ENCODE data around the gene CTNND1. TPM values are rescaled to one million over a fixed set of nuclear protein-coding genes. Genes with fewer than 3 reads are reported as not detected.

Gene CTNND1
- total RNA-seq, 3 donors from 2014 or later: 4.9 to 6.3 (median 5.4) TPM

DNA sequence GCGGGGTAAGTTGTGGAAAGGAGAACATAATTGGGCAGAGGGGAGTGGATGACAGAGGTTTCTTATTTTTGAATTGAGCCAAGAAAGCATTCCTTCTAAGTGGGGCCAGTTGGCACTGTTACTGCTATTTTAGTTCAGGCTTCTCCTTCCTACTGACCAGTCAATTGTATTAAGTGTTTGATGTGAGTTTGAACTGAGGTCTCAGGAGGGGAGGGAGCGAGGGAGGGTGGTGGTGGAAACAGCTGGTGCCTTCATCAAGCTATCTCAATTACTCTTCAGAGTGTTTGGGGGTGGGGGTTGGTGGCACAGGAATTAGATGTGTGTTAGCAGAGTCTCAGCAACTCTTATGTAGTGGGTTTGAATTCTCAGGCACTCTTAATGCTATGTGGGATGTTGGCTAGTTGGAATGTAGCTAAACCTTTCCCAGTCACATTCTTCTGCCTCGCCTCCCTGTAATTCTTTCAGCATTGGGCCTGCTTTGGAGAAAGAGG lies 14.5 kb downstream of the CTNND1 start:
- DNase-seq (no peak), ATAC-seq (no peak)
- Mint-ChIP-seq H3K4me3 (no peak overlapping the region), H3K4me1 (ENCODE audit: low read depth) (peaks cover 9% of the 10 kb centered on the region), H3K27me3 (ENCODE audit: low read depth) (no peaks in the 10 kb centered on the region), H3K9me3 (no peaks in the 10 kb centered on the region), H3K36me3 (ENCODE audit: insufficient read depth) (no peaks in the 10 kb centered on the region)

DNA sequence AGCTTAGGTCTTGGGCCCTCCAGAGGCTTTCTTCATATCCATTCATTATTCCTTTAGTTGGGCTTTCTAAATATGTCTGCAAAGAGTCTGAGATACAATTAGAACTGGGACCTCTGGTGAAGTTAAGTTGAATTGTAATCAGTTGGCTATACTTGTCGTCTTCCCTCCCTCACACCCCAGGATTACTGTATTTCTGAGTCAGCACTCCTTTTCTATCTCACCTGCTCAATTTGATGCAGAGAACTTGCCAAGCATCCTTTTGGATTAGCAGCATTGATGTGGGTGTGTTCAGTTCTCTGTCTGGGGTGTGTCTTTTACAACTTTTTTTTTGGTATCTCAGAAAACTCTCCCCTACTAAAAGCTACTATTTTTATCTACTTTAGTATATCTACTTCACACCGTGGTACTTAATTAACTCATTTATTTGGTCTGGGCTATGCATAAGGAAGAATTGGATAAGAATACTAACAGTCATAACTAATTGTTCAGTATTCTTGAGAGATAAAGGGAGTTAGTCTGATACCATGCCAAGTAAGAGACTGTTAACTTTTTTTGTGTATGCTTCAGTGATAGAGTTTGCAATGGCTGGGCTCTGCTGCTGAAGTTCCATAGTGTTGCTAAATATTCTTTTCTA lies 15.1 kb downstream of the CTNND1 start:
- Mint-ChIP-seq H3K4me3 (no peak overlapping the region), H3K36me3 (ENCODE audit: insufficient read depth) (peaks cover under 1% of the 10 kb centered on the region), H3K4me1 (ENCODE audit: low read depth) (peaks cover 13% of the 10 kb centered on the region), H3K27me3 (ENCODE audit: low read depth) (no peaks in the 10 kb centered on the region), H3K9me3 (no peaks in the 10 kb centered on the region)
- no peak for ATAC-seq
- DNase-seq: no peak

DNA sequence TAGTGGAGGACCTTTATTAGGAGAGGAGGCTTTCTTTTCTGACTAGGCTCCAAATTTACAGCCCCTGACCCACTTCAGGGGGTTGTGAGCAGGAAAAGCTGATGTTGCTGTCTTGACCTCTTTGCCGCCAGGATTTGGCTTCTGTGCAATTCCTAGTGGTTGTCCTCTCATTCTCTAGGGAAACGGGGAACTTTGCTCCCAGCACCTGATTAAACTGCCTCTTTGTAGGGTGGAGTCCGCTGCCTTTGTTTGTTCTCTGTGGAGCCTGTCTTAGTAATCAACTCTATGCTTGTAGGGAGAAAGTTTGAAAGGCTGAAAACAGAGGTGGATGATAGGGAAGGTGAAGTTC lies 16.3 kb downstream of the CTNND1 start:
- peaks cover 1% of the 10 kb centered on the region for H3K36me3 Mint-ChIP-seq (ENCODE audit: insufficient read depth)
- peaks cover 14% of the 10 kb centered on the region for H3K4me1 Mint-ChIP-seq (ENCODE audit: low read depth)
- H3K9me3 Mint-ChIP-seq: no peaks in the 10 kb centered on the region
- H3K27me3 Mint-ChIP-seq (ENCODE audit: low read depth): no peaks in the 10 kb centered on the region
- H3K4me3 Mint-ChIP-seq: no peak overlapping the region
- DNase-seq (no peak), ATAC-seq (no peak)

GRCh38 chr11:57778318-57779037 lies 16.9 kb downstream of the CTNND1 start:
- DNase-seq: no peak
- no peak for ATAC-seq
- no peaks in the 10 kb centered on the region for H3K27me3 Mint-ChIP-seq (ENCODE audit: low read depth)
- H3K4me3 Mint-ChIP-seq: no peak overlapping the region
- peaks cover 1% of the 10 kb centered on the region for H3K36me3 Mint-ChIP-seq (ENCODE audit: insufficient read depth)
- peaks cover 14% of the 10 kb centered on the region for H3K4me1 Mint-ChIP-seq (ENCODE audit: low read depth)
- no peaks in the 10 kb centered on the region for H3K9me3 Mint-ChIP-seq

DNA sequence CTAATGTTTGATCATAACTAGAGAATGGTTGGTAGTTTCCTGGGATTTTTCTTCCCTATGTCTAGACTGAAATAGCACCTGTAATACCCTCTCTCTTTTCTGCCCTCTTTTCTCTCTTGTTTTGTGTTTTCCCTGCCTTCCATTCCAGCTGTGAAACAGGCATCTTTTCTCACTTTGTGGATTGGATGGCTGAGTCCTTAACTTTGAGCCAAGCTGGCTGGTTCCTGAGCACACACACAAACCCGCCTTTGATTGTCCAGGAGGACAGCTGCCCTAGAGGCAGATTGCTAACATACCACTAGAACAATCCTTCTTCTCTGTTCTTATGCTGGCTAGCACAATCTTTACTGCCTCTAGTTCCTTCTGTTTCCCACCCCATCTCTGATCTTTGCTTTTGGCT lies 17.7 kb downstream of the CTNND1 start:
- Mint-ChIP-seq H3K27me3 (ENCODE audit: low read depth) (no peaks in the 10 kb centered on the region), H3K4me1 (ENCODE audit: low read depth) (peaks cover 14% of the 10 kb centered on the region), H3K36me3 (ENCODE audit: insufficient read depth) (peaks cover 1% of the 10 kb centered on the region), H3K9me3 (no peaks in the 10 kb centered on the region), H3K4me3 (no peak overlapping the region)
- DNase-seq: no peak
- no peak for ATAC-seq

DNA sequence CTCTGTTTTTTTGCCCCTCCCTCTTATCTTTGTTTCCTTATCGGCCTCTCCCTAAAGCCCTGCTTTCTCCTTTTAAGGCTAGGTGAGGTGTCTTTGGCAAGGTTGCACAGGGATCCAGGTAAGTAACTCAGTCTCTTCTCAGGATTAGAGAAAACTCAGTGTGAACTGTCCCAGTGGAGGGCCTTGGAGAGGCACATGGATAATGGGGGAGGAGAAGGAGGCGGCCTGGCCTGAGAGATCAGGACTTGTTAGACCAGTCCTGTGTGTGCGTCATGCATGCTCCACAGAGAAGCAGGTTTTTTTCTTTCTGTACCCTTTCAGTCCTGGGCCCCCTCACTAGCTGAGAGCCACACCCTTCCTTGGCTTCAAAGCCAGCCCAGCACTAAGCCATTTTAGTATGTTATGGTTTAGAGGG lies 19.9 kb downstream of the CTNND1 start:
- Mint-ChIP-seq H3K4me3 (no peak overlapping the region), H3K27me3 (ENCODE audit: low read depth) (no peaks in the 10 kb centered on the region)
- ATAC-seq: no peak

DNA sequence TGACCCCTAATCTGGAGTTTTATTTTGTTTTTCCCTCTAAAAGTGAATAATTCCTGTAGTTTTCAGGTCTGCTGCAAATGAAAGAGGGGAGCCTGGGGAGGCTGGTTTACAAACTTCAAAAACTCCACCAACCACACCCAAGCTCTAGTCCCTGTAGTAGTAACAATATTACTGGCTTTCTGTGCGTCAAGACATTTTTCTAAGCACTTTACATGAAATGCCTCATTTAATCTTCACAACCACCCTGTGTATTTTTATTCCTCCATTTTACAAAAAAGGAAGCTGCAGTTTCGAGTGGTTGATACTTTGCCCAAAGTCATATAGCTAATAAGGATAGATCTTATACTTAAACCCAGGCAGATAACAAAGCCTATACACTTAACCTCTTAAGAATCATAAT lies 23.5 kb downstream of the CTNND1 start:
- Mint-ChIP-seq H3K27me3 (ENCODE audit: low read depth) (no peaks in the 10 kb centered on the region), H3K4me3 (no peak overlapping the region), H3K4me1 (ENCODE audit: low read depth) (peaks cover 5% of the 10 kb centered on the region), H3K36me3 (ENCODE audit: insufficient read depth) (peaks cover 1% of the 10 kb centered on the region), H3K9me3 (no peaks in the 10 kb centered on the region)
- ATAC-seq: no peak
- no peak for DNase-seq

More for the DNA sequence above, 19.9 kb downstream of the CTNND1 start:
- Mint-ChIP-seq H3K36me3 (ENCODE audit: insufficient read depth) (peaks cover 1% of the 10 kb centered on the region), H3K4me1 (ENCODE audit: low read depth) (peaks cover 11% of the 10 kb centered on the region), H3K9me3 (no peaks in the 10 kb centered on the region)
- DNase-seq: no peak

GRCh38 chr11:57786436-57786835 lies 24.8 kb downstream of the CTNND1 start:
- DNase-seq: no peak
- Mint-ChIP-seq H3K4me1 (ENCODE audit: low read depth) (peaks cover 12% of the 10 kb centered on the region), H3K4me3 (no peak overlapping the region), H3K36me3 (ENCODE audit: insufficient read depth) (peaks cover 1% of the 10 kb centered on the region), H3K9me3 (no peaks in the 10 kb centered on the region), H3K27me3 (ENCODE audit: low read depth) (no peaks in the 10 kb centered on the region)
- no peak for ATAC-seq

DNA sequence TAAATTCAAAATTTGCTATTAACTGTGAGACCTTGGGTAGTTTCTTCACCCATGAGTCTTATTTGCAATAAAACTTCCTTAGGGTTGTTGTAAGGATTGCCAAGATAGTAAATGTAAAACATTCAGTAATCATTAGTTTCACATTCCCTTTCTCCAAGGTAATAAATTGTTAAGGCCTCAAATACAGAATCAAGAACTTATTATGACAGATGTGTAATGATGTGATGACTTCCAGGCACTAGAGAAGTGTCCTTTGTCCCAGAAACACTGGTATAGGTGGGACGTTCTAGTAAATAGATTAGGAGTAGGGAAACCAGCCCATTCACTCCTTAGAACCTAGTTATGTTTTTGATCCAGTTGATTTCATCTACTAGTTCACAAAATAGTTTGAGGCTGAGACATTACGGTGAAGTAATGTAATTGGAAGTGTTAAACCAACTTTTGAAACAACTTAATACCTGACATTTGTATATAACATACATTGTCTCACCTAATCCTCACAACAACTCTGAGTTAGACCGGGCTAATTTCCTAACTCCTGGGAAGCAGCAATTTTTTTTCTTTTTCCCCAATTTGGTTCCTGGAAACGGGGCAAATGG lies 25.5 kb downstream of the CTNND1 start:
- no peaks in the 10 kb centered on the region for H3K36me3 Mint-ChIP-seq (ENCODE audit: insufficient read depth)
- H3K4me1 Mint-ChIP-seq (ENCODE audit: low read depth): peaks cover 14% of the 10 kb centered on the region
- DNase-seq (no peak), ATAC-seq (no peak)
- H3K27me3 Mint-ChIP-seq (ENCODE audit: low read depth): no peaks in the 10 kb centered on the region
- H3K4me3 Mint-ChIP-seq: no peak overlapping the region
- H3K9me3 Mint-ChIP-seq: no peaks in the 10 kb centered on the region

GRCh38 chr11:57787920-57788702 lies 26.5 kb downstream of the CTNND1 start:
- Mint-ChIP-seq H3K27me3 (ENCODE audit: low read depth) (no peaks in the 10 kb centered on the region), H3K4me1 (ENCODE audit: low read depth) (peaks cover 23% of the 10 kb centered on the region), H3K4me3 (no peak overlapping the region), H3K36me3 (ENCODE audit: insufficient read depth) (no peaks in the 10 kb centered on the region), H3K9me3 (no peaks in the 10 kb centered on the region)
- no peak for DNase-seq
- ATAC-seq: no peak

DNA sequence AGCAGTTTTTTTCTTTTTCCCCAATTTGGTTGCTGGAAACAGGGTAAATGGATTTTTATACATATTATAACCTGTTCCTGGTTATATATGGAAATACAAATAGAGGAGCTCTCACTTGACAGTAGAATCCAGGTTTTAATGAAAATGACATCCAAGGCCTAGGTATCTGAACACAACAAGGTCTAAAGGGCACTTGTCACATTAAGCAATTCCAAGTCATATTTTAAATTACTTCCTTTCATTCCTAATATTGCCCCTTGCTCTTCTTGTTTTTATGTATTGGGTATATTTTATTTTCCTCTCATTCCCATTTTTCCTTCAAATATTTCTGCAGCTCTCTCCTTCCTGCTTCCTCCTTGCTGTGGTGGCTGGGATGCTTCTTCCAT lies 27.1 kb downstream of the CTNND1 start:
- no peaks in the 10 kb centered on the region for H3K36me3 Mint-ChIP-seq (ENCODE audit: insufficient read depth)
- DNase-seq: no peak
- ATAC-seq: no peak
- no peaks in the 10 kb centered on the region for H3K9me3 Mint-ChIP-seq
- no peak overlapping the region for H3K4me3 Mint-ChIP-seq
- no peaks in the 10 kb centered on the region for H3K27me3 Mint-ChIP-seq (ENCODE audit: low read depth)
- peaks cover 29% of the 10 kb centered on the region for H3K4me1 Mint-ChIP-seq (ENCODE audit: low read depth)

GRCh38 chr11:57791321-57792059 lies 29.9 kb downstream of the CTNND1 start:
- ATAC-seq (no peak), DNase-seq (peak; percentile 12)
- no peaks in the 10 kb centered on the region for H3K9me3 Mint-ChIP-seq
- peak overlapping the region; percentile 60 for H3K4me3 Mint-ChIP-seq
- no peaks in the 10 kb centered on the region for H3K27me3 Mint-ChIP-seq (ENCODE audit: low read depth)
- peaks cover 7% of the 10 kb centered on the region for H3K36me3 Mint-ChIP-seq (ENCODE audit: insufficient read depth)
- H3K4me1 Mint-ChIP-seq (ENCODE audit: low read depth): peaks cover 35% of the 10 kb centered on the region

DNA sequence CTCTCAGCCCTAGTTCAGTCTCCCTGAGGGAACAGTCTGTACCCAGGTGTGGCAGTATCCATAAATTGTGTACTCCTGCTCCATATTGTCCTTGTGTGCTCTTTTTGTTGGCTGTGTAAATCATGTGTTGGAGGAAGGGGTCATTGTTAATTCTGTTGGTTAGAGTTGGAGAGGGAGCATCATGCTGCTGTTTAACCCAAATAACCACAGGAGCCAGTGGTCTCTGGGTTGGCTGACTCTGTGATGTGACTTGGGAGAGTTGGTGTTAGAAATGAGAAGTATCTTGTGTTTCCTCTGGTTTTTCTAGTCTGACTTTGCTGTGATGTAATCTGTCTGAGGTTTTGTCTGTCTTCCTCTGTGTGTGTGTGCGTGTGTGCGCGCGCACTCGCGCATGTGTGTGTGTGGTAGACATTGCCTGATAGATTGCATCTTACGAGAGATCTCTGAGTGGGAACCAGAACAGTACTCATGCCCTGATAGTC lies 30.5 kb downstream of the CTNND1 start:
- H3K4me3 Mint-ChIP-seq: peak overlapping the region; percentile 60
- no peaks in the 10 kb centered on the region for H3K9me3 Mint-ChIP-seq
- DNase-seq (peak; percentile 82), ATAC-seq (peak; percentile 95)
- no peaks in the 10 kb centered on the region for H3K27me3 Mint-ChIP-seq (ENCODE audit: low read depth)
- peaks cover 35% of the 10 kb centered on the region for H3K4me1 Mint-ChIP-seq (ENCODE audit: low read depth)
- peaks cover 10% of the 10 kb centered on the region for H3K36me3 Mint-ChIP-seq (ENCODE audit: insufficient read depth)

GRCh38 chr11:57792870-57793269 lies 31.3 kb downstream of the CTNND1 start:
- no peaks in the 10 kb centered on the region for H3K27me3 Mint-ChIP-seq (ENCODE audit: low read depth)
- ATAC-seq (no peak), DNase-seq (no peak)
- H3K36me3 Mint-ChIP-seq (ENCODE audit: insufficient read depth): peaks cover 10% of the 10 kb centered on the region
- H3K4me1 Mint-ChIP-seq (ENCODE audit: low read depth): peaks cover 35% of the 10 kb centered on the region
- peak overlapping the region; percentile 69 for H3K4me3 Mint-ChIP-seq
- no peaks in the 10 kb centered on the region for H3K9me3 Mint-ChIP-seq
